ENCODE results near the gene CCL16.

The CCL16 gene

GRCh38 chr17:35972066-35972465, 9.2 kb downstream of the CCL16 start:
- TF ChIP-seq FOXP2 (optimal IDR thresholded peaks at IDR 0.05; ENCODE audit: borderline replicate concordance, extremely low read depth, extremely low read length, insufficient read depth), result no peak
- no peak for TF ChIP-seq SIN3A (IDR thresholded peaks at IDR 0.05; ENCODE audit: borderline replicate concordance, insufficient read depth, low read length)

GRCh38 chr17:35969558-35970380, 11.5 kb downstream of the CCL16 start:
- no peak for TF ChIP-seq TAF1 (IDR thresholded peaks at IDR 0.05; ENCODE audit: borderline replicate concordance, insufficient read depth, low read length)
- no peak for TF ChIP-seq SIN3A (IDR thresholded peaks at IDR 0.05; ENCODE audit: borderline replicate concordance, insufficient read depth, low read length)
- TF ChIP-seq POLR2AphosphoS5 (IDR thresholded peaks at IDR 0.05; ENCODE audit: low read depth, low read length), result no peak
- no peak for TF ChIP-seq FOXP2 (optimal IDR thresholded peaks at IDR 0.05; ENCODE audit: borderline replicate concordance, extremely low read depth, extremely low read length, insufficient read depth)
- no peak for TF ChIP-seq REST (IDR thresholded peaks at IDR 0.05; ENCODE audit: insufficient read depth in 1 of 2, low read depth in 2 of 2, low read length in 2 of 2)

GRCh38 chr17:35968520-35969054, 12.7 kb downstream of the CCL16 start:
- TF ChIP-seq SIN3A (IDR thresholded peaks at IDR 0.05; ENCODE audit: borderline replicate concordance, insufficient read depth, low read length), result no peak
- no peak for TF ChIP-seq FOXP2 (optimal IDR thresholded peaks at IDR 0.05; ENCODE audit: borderline replicate concordance, extremely low read depth, extremely low read length, insufficient read depth)
- no peak for TF ChIP-seq REST (IDR thresholded peaks at IDR 0.05; ENCODE audit: insufficient read depth in 1 of 2, low read depth in 2 of 2, low read length in 2 of 2)
- no peak for TF ChIP-seq TAF1 (IDR thresholded peaks at IDR 0.05; ENCODE audit: borderline replicate concordance, insufficient read depth, low read length)
- no peak for TF ChIP-seq POLR2AphosphoS5 (IDR thresholded peaks at IDR 0.05; ENCODE audit: low read depth, low read length)

- TF ChIP-seq POLR2AphosphoS5 (IDR thresholded peaks at IDR 0.05; ENCODE audit: low read depth, low read length), result no peak
- TF ChIP-seq FOXP2 (optimal IDR thresholded peaks at IDR 0.05; ENCODE audit: borderline replicate concordance, extremely low read depth, extremely low read length, insufficient read depth), result no peak
- no peak for TF ChIP-seq SIN3A (IDR thresholded peaks at IDR 0.05; ENCODE audit: borderline replicate concordance, insufficient read depth, low read length)
- TF ChIP-seq REST (IDR thresholded peaks at IDR 0.05; ENCODE audit: insufficient read depth in 1 of 2, low read depth in 2 of 2, low read length in 2 of 2), result no peak
- TF ChIP-seq TAF1 (IDR thresholded peaks at IDR 0.05; ENCODE audit: borderline replicate concordance, insufficient read depth, low read length), result no peak
Observed at GRCh38 chr17:35965272-35965671, 16.0 kb downstream of the CCL16 start.

GRCh38 chr17:35963663-35964062, 17.6 kb downstream of the CCL16 start:
- TF ChIP-seq REST (IDR thresholded peaks at IDR 0.05; ENCODE audit: insufficient read depth in 1 of 2, low read depth in 2 of 2, low read length in 2 of 2) (no peak), POLR2AphosphoS5 (IDR thresholded peaks at IDR 0.05; ENCODE audit: low read depth, low read length) (no peak), FOXP2 (optimal IDR thresholded peaks at IDR 0.05; ENCODE audit: borderline replicate concordance, extremely low read depth, extremely low read length, insufficient read depth) (no peak), TAF1 (IDR thresholded peaks at IDR 0.05; ENCODE audit: borderline replicate concordance, insufficient read depth, low read length) (no peak), SIN3A (IDR thresholded peaks at IDR 0.05; ENCODE audit: borderline replicate concordance, insufficient read depth, low read length) (no peak)
